ENCODE data around the gene MFSD8. TPM values are rescaled to one million over a fixed set of nuclear protein-coding genes. Genes with fewer than 3 reads are reported as not detected.

Gene MFSD8
- total and polyA plus RNA-seq, 4 donors, result 7.2 to 40.6 (median 17.9) TPM

GRCh38 chr4:127988638-127989037, 23.7 kb upstream of the MFSD8 start:
- Histone ChIP-seq H3K9me3 (ENCODE audit: control insufficient read depth in 4 of 4, insufficient read depth in 3 of 4, low read length in 3 of 4) (no peaks in the 10 kb centered on the region), H3K4me3 (no peak overlapping the region), H3K36me3 (ENCODE audit: control insufficient read depth in 4 of 4, insufficient read depth in 4 of 4, low read length in 4 of 4) (peaks cover 2 to 9% (median 5%) of the 10 kb centered on the region in 4 donors), H3K4me1 (ENCODE audit: control insufficient read depth in 5 of 5, insufficient read depth in 5 of 5, low read length in 5 of 5) (no peaks in the 10 kb centered on the region), H3K27me3 (ENCODE audit: control insufficient read depth in 3 of 3, insufficient read depth in 3 of 3, low read length in 2 of 3) (no peaks in the 10 kb centered on the region), H3K27ac (ENCODE audit: low read depth in 1 of 2, low read length in 1 of 2) (no peak overlapping the region), H3K9ac (ENCODE audit: insufficient read depth in 1 of 2, low read length in 2 of 2) (no peak overlapping the region)
- no peak for TF ChIP-seq CTCF (IDR thresholded peaks at IDR 0.05; ENCODE audit: control extremely low read depth, extremely low read depth)
- DNase-seq (no peak), ATAC-seq (ENCODE audit: insufficient read depth, low FRiP score) (no peak)
- WGBS, 2 donors, result 66 to 81% methylated on average over 6 of the region's 6 CpGs

GRCh38 chr4:127985989-127986388, 21.0 kb upstream of the MFSD8 start:
- ATAC-seq (ENCODE audit: insufficient read depth, low FRiP score) (no peak), DNase-seq (no peak)
- Histone ChIP-seq H3K27ac (ENCODE audit: low read depth in 1 of 2, low read length in 1 of 2) (no peak overlapping the region), H3K9ac (ENCODE audit: insufficient read depth in 1 of 2, low read length in 2 of 2) (no peak overlapping the region), H3K9me3 (ENCODE audit: control insufficient read depth in 4 of 4, insufficient read depth in 3 of 4, low read length in 3 of 4) (no peaks in the 10 kb centered on the region), H3K4me1 (ENCODE audit: control insufficient read depth in 5 of 5, insufficient read depth in 5 of 5, low read length in 5 of 5) (no peaks in the 10 kb centered on the region), H3K27me3 (ENCODE audit: control insufficient read depth in 3 of 3, insufficient read depth in 3 of 3, low read length in 2 of 3) (no peaks in the 10 kb centered on the region), H3K36me3 (ENCODE audit: control insufficient read depth in 4 of 4, insufficient read depth in 4 of 4, low read length in 4 of 4) (peaks cover 2 to 6% (median 5%) of the 10 kb centered on the region in 4 donors), H3K4me3 (no peak overlapping the region)
- no peak for TF ChIP-seq CTCF (IDR thresholded peaks at IDR 0.05; ENCODE audit: control extremely low read depth, extremely low read depth)
- WGBS, 2 donors, result 100% methylated on average over 1 of the region's 1 CpG

- no peak overlapping the region for H3K4me3 ChIP-seq
- no peak overlapping the region for H3K27ac ChIP-seq (ENCODE audit: low read depth in 1 of 2, low read length in 1 of 2)
- no peaks in the 10 kb centered on the region for H3K27me3 ChIP-seq (ENCODE audit: control insufficient read depth in 3 of 3, insufficient read depth in 3 of 3, low read length in 2 of 3)
- peaks cover 0 to 4% (median 2%) of the 10 kb centered on the region in 4 donors for H3K36me3 ChIP-seq (ENCODE audit: control insufficient read depth in 4 of 4, insufficient read depth in 4 of 4, low read length in 4 of 4)
- no peak for TF ChIP-seq CTCF (IDR thresholded peaks at IDR 0.05; ENCODE audit: control extremely low read depth, extremely low read depth)
- DNase-seq (no peak), ATAC-seq (ENCODE audit: insufficient read depth, low FRiP score) (no peak)
- WGBS, 2 donors, result 95 to 98% methylated on average over 2 of the region's 2 CpGs
- no peaks in the 10 kb centered on the region for H3K4me1 ChIP-seq (ENCODE audit: control insufficient read depth in 5 of 5, insufficient read depth in 5 of 5, low read length in 5 of 5)
- H3K9me3 ChIP-seq (ENCODE audit: control insufficient read depth in 4 of 4, insufficient read depth in 3 of 4, low read length in 3 of 4), result no peaks in the 10 kb centered on the region
- H3K9ac ChIP-seq (ENCODE audit: insufficient read depth in 1 of 2, low read length in 2 of 2), result no peak overlapping the region
Measured at GRCh38 chr4:127982445-127982844, 17.5 kb upstream of the MFSD8 start.

- Histone ChIP-seq H3K9me3 (ENCODE audit: control insufficient read depth in 4 of 4, insufficient read depth in 3 of 4, low read length in 3 of 4) (no peaks in the 10 kb centered on the region), H3K27ac (ENCODE audit: low read depth in 1 of 2, low read length in 1 of 2) (no peak overlapping the region), H3K9ac (ENCODE audit: insufficient read depth in 1 of 2, low read length in 2 of 2) (no peak overlapping the region), H3K36me3 (ENCODE audit: control insufficient read depth in 4 of 4, insufficient read depth in 4 of 4, low read length in 4 of 4) (peaks cover 0 to 5% (median 0%) of the 10 kb centered on the region in 4 donors), H3K27me3 (ENCODE audit: control insufficient read depth in 3 of 3, insufficient read depth in 3 of 3, low read length in 2 of 3) (no peaks in the 10 kb centered on the region), H3K4me3 (no peak overlapping the region), H3K4me1 (ENCODE audit: control insufficient read depth in 5 of 5, insufficient read depth in 5 of 5, low read length in 5 of 5) (peaks cover 0 to 2% (median 0%) of the 10 kb centered on the region in 5 donors)
- no peak for TF ChIP-seq CTCF (IDR thresholded peaks at IDR 0.05; ENCODE audit: control extremely low read depth, extremely low read depth)
- ATAC-seq (ENCODE audit: insufficient read depth, low FRiP score) (no peak), DNase-seq (no peak)
- WGBS, 2 donors, result 99 to 100% methylated on average over 2 of the region's 2 CpGs
Measured at GRCh38 chr4:127978930-127979329, 14.0 kb upstream of the MFSD8 start.
